Measurements from ENCODE around the gene GAL3ST2. TPM values are rescaled to one million over a fixed set of nuclear protein-coding genes. Genes with fewer than 3 reads are reported as not detected.

Gene GAL3ST2
- total and polyA plus RNA-seq, 2 of the 8 experiments (the other 6 are each of a cell fraction or from before 2014, with no cell fraction given) = not detected

- Histone ChIP-seq H3K27me3 (replicated peaks in 1 of 4; ENCODE audit: control insufficient read depth in 3 of 4, extremely low read depth in 1 of 4, insufficient read depth in 3 of 4, low read length in 3 of 4) (no peaks in the 10 kb centered on the region), H4K8ac (ENCODE audit: extremely low read depth, insufficient read depth, low read length) (peak overlapping the region; percentile 51; the same call in 1 of the 2 replicates), H4K20me1 (replicated peaks in 1 of 2; ENCODE audit: control insufficient read depth in 1 of 2, insufficient read depth in 2 of 2, low read length in 2 of 2) (no peaks in the 10 kb centered on the region), H2AK5ac (ENCODE audit: low read depth, low read length) (no peak overlapping the region), H2AFZ (ENCODE audit: low read length) (no peak overlapping the region), H3K36me3 (ENCODE audit: control insufficient read depth in 2 of 4, insufficient read depth in 4 of 4, low read length in 3 of 4) (no peaks in the 10 kb centered on the region), H3K4me2 (ENCODE audit: insufficient read depth in 1 of 2, low read depth in 2 of 2, low read length in 2 of 2) (no peak overlapping the region), H3K18ac (ENCODE audit: extremely low read depth, low read length) (no peak overlapping the region), H3K27ac (ENCODE audit: low read depth, low read length) (no peak overlapping the region), H3K9ac (replicated peaks in 1 of 4; ENCODE audit: extremely low read depth in 1 of 4, low read depth in 3 of 4, low read length in 3 of 4) (no peak overlapping the region), H2BK120ac (replicated peaks; ENCODE audit: low read depth, low read length) (no peak overlapping the region), H2BK12ac (ENCODE audit: low read depth, low read length) (0 out of 2 replicates have a peak overlapping the region, but pooled peaks have one; percentile 3), H3K79me2 (ENCODE audit: control insufficient read depth in 1 of 2, insufficient read depth in 2 of 2, low read length in 2 of 2) (no peaks in the 10 kb centered on the region), H2BK20ac (ENCODE audit: low read length) (no peak overlapping the region), H3K4me1 (replicated peaks in 1 of 4; ENCODE audit: control insufficient read depth in 3 of 4, insufficient read depth in 4 of 4, low read length in 3 of 4) (no peaks in the 10 kb centered on the region), H2BK5ac (ENCODE audit: low read depth, low read length) (no peak overlapping the region), H3K9me3 (ENCODE audit: insufficient read depth in 2 of 2, low read depth in 1 of 2, low read length in 1 of 2) (no peaks in the 10 kb centered on the region), H3K23ac (ENCODE audit: insufficient read length) (no peak overlapping the region), H3K4me3 (ENCODE audit: extremely low read depth in 1 of 4, insufficient read depth in 2 of 4, low read depth in 3 of 4, low read length in 4 of 4) (no peak overlapping the region), H2BK15ac (ENCODE audit: low read length) (no peak overlapping the region), H3K4ac (replicated peaks; ENCODE audit: insufficient read length, low read depth, low read length) (no peak overlapping the region), H4K91ac (replicated peaks; ENCODE audit: insufficient read length, low read length) (peak overlapping the region; percentile 54), H4K5ac (ENCODE audit: insufficient read length, low read depth, low read length) (no peak overlapping the region), H3K14ac (ENCODE audit: insufficient read length) (no peak overlapping the region), H3K56ac (replicated peaks; ENCODE audit: insufficient read length, low read depth, low read length) (no peak overlapping the region), H3K23me2 (ENCODE audit: low read depth, low read length) (no peaks in the 10 kb centered on the region), H3K79me1 (ENCODE audit: low read depth, low read length) (no peaks in the 10 kb centered on the region)
- ChIA-PET CTCF (ENCODE audit: partially characterized antibody) (interaction anchor here (0.7 kb wide), 1 partner anchor 28 kb away, joined by 4 read pairs; no protein-coding TSS in a partner anchor), POLR2A (ENCODE audit: partially characterized antibody) (interaction anchor here (0.9 kb wide), 1 partner anchor 144 kb away, joined by 3 read pairs; no protein-coding TSS in a partner anchor)
- TF ChIP-seq, protein P1, sequence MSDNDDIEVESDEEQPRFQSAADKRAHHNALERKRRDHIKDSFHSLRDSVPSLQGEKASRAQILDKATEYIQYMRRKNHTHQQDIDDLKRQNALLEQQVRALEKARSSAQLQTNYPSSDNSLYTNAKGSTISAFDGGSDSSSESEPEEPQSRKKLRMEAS (IDR thresholded peaks at IDR 0.05) = no peak
- no peak for TF ChIP-seq BRCA1 (IDR thresholded peaks at IDR 0.05; ENCODE audit: low read depth, low read length)
- 88% methylated on average over 23 of the region's 27 CpGs; no CpG with 5 or more reads in 1 of the 2 experiments for WGBS, 2 experiments (ENCODE audit: extremely low coverage in 1 of 2, insufficient coverage in 1 of 2, insufficient read length in 1 of 2, insufficient replicate concordance in 2 of 2, low coverage in 1 of 2, low lambda C conversion rate in 2 of 2, missing lambda C conversion rate in 1 of 2)
- DNase-seq (ENCODE audit: low read depth in 1 of 2, low spot score in 2 of 2) (peak in 1 of 2 experiments; percentile 44), FAIRE-seq (no peak)
Measured at GRCh38 chr2:241850544-241851324, 74.1 kb downstream of the GAL3ST2 start.

Measured in H1 (cell line).